Keratinocyte (primary cell): ENCODE results near the gene ITGAD.

Source experiments
- CTCF ChIP-seq, 3 experiments: IDR thresholded peaks in 1 of 3; conservative IDR thresholded peaks in 1 of 3; optimal IDR thresholded peaks in 1 of 3; 2 replicates in 2 of 3; 3 replicates in 1 of 3; pipeline versions ENCODE3 to v1.5.1; 2011; ENCODE audit warnings: low read length in 3 of 3, mild to moderate bottlenecking in 3 of 3, moderate library complexity in 2 of 3, control low read depth in 1 of 3, inconsistent platforms in 1 of 3; ENCODE audit not compliant: insufficient read depth in 2 of 3; ENCODE audit errors: extremely low read depth in 1 of 3
- EZH2 ChIP-seq: IDR thresholded peaks from one replicate; pipeline ENCODE4 v1.6.1; 2012; ENCODE audit warnings: inconsistent platforms, mild to moderate bottlenecking, low read length, moderate library complexity

GRCh38 chr16:31413943-31414342 lies 20.8 kb downstream of the ITGAD start:
- TF ChIP-seq CTCF (optimal IDR thresholded peaks at IDR 0.05 in 1 of 3, IDR thresholded peaks at IDR 0.05 in 1 of 3, conservative IDR thresholded peaks at IDR 0.05 in 1 of 3; ENCODE audit: extremely low read depth in 1 of 3, insufficient read depth in 2 of 3, low read length in 3 of 3) (no peak), EZH2 (no peak)
